ENCODE results near the gene DYNLT4. TPM values are rescaled to one million over a fixed set of nuclear protein-coding genes. Genes with fewer than 3 reads are reported as not detected.

Gene DYNLT4
- total RNA-seq, 6 experiments from 2014 or later: 0.26 TPM; not detected in 5

DNA sequence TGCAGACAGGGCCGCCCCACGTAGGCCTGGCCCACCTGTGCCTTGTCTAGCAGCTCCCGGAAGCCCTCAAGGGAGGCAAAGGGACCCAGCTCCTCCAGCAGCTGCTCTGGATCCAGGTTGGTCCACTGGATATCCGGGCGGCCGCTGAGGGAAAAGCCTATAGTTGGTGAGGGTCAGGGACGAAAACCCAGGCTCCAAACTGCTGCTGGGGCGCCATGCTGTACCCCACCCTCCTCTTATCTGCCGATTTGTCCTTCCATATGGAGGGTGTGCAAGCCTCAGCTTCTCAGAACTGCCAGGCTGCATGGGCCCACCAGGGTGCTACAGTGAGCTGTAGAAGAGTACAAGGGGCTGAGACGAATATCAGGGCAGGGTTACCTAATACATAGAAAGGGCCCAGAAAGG is 23.8 kb upstream of the DYNLT4 start:
- TF ChIP-seq CTCF (IDR thresholded peaks at IDR 0.05) (no peak), POLR2A (IDR thresholded peaks at IDR 0.05) (no peak)
- Histone ChIP-seq H3K36me3 (no peaks in the 10 kb centered on the region), H3K4me3 (no peak overlapping the region), H3K27me3 (no peaks in the 10 kb centered on the region), H3K9me3 (no peaks in the 10 kb centered on the region), H3K27ac (no peak overlapping the region), H3K4me1 (no peaks in the 10 kb centered on the region)
- intact Hi-C loops (cut with DNase I): loop anchor here in 1 of 2 donors (10.0 kb wide), 1 partner anchor 46 kb away; the partner anchor contains the start of gene BEST4
- ATAC-seq (no peak), DNase-seq (peak in 1 of 3 donors; percentile 44)
- 71% methylated on average over 3 of the region's 10 CpGs for WGBS (ENCODE audit: insufficient coverage, low coverage, low lambda C conversion rate, missing lambda C conversion rate)

DNA sequence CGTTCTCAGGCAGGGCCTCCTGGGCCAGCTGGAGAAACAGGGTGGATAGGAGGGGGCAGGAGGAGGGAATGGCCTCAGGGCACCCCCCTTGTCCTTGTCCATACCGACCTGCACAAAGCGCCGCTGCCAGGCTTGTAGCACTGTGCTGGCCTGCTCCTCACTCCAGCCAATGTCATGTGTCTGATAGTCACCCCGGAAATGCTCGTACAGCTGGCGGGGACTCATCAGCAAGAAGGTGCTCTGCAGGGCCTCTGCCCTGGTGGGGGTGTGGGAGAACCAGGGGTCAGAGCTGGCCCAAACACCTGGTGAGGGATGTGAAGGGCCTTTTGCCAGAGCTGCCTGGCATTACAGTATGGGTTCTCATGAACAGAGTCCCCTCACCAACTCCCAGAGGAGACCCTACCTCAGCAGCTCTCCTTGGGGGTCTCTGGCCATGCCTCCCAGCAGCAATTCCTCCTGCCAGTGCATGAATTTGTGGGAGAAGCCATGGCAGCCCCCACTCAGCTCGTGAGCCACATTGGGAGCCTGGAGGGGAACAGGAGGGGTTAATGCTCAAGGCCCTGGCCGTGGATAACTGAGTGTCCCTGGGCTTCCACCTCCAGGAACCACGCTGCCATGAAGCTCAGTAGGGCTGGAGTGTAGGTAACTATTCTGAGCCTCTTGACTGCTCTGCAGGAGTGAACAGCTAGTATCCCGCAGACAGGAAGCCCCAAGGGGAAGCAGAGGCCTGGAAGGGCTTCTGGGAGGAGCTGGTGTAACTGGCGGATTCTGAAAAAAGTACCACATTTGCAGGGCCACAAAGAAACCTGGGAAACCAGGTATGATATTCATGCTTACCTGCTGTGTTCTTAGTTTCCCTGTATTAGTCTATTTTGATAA is 22.6 kb upstream of the DYNLT4 start:
- no peak overlapping the region for H3K4me3 ChIP-seq
- H3K9me3 ChIP-seq: no peaks in the 10 kb centered on the region
- 70% methylated on average over 3 of the region's 12 CpGs for whole genome bisulfite sequencing (ENCODE audit: insufficient coverage, low coverage, low lambda C conversion rate, missing lambda C conversion rate)
- DNase-seq (peak in 1 of 3 donors; percentile 39), ATAC-seq (no peak)
- no peaks in the 10 kb centered on the region for H3K36me3 ChIP-seq
- H3K27me3 ChIP-seq: no peaks in the 10 kb centered on the region
- TF ChIP-seq CTCF (IDR thresholded peaks at IDR 0.05) (no peak), POLR2A (IDR thresholded peaks at IDR 0.05) (no peak)
- intact Hi-C loops (cut with DNase I): loop anchor here (5.0 to 10.0 kb wide), 2 partner anchors 37 to 45 kb away; partner anchors contain the start of gene BEST4 (in 1 of the 2)
- no peaks in the 10 kb centered on the region for H3K4me1 ChIP-seq
- H3K27ac ChIP-seq: no peak overlapping the region

DNA sequence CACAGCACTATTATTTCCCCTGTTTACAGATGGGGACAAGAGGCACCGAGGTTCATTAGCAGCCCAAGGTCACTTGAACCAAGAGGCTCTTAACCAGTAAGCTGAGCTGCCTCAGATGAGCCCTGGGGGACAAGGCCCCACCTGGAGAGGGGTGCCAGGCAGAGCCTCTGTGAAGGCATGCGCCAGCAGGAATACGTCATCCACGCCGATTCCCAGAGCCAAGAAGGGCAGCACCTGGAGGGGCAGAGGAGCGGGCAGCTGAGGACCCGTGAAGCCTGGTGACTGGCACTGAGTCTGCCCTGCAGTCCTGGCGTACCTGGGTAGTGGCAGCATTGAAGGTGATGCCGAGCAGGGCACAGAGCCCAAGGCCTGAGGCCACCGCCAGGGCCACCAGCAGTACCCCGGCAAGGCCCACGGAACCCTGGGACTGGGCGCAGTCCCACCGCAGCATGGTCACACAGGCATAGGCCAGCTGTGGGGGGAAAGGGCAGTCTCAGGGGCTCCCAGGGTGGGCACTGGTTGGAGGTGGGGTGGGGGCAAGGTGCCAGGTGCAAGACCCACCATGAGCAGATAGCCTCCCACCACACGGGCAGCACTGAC is 21.8 kb upstream of the DYNLT4 start:
- Histone ChIP-seq H3K36me3 (no peaks in the 10 kb centered on the region), H3K9me3 (no peaks in the 10 kb centered on the region), H3K27ac (no peak overlapping the region), H3K27me3 (no peaks in the 10 kb centered on the region), H3K4me3 (no peak overlapping the region), H3K4me1 (no peaks in the 10 kb centered on the region)
- TF ChIP-seq POLR2A (IDR thresholded peaks at IDR 0.05): no peak
- no peak for TF ChIP-seq CTCF (IDR thresholded peaks at IDR 0.05)
- no peak for ATAC-seq
- WGBS (ENCODE audit: insufficient coverage, low coverage, low lambda C conversion rate, missing lambda C conversion rate): no CpG with 5 or more reads among the region's 15 CpGs
- peak in 1 of 3 donors; percentile 45 for DNase-seq
- intact Hi-C loops (cut with DNase I): loop anchor here in 1 of 2 donors (5.0 kb wide), 1 partner anchor 37 kb away; no protein-coding TSS in a partner anchor

DNA sequence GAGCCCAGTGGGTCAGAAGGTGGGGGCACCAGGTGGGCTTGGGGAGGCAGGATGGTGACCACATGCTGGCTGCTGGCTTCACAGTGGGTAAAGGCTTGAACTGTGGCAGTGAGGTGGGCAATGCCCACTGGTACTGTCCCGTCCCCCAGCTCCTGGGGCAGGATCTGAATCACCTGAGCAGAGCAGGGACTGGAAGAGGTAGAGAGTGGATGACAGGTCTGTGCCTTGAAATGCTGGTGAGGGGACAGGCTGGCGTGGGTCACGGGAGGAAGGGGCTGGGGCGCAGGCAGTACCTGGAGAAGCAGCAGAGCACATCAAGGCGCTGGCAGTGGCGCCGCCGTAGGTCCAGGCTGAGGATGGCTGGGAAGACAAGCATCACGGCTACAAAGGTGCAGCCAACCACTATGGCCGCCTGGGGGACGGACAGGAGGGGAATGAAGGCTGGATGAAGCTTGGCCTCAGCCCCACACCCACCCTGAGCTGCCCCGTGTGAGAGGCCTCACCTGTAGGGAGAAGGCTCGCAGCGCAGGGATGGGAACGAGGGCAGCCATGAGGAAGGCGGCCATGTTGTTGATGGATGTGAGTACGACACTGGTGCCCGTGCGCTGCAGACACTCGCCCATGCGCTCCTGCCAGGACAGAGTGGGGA is 21.0 kb upstream of the DYNLT4 start:
- 84% methylated on average over 7 of the region's 21 CpGs for WGBS (ENCODE audit: insufficient coverage, low coverage, low lambda C conversion rate, missing lambda C conversion rate)
- Histone ChIP-seq H3K9me3 (no peaks in the 10 kb centered on the region), H3K36me3 (no peaks in the 10 kb centered on the region), H3K4me3 (no peak overlapping the region), H3K4me1 (no peaks in the 10 kb centered on the region), H3K27ac (no peak overlapping the region), H3K27me3 (no peaks in the 10 kb centered on the region)
- TF ChIP-seq CTCF (IDR thresholded peaks at IDR 0.05) (no peak), POLR2A (IDR thresholded peaks at IDR 0.05) (no peak)
- peak in 1 of 3 donors; percentile 54 for DNase-seq
- intact Hi-C loops (cut with DNase I): loop anchor here in 1 of 2 donors (5.0 kb wide), 1 partner anchor 36 kb away; no protein-coding TSS in a partner anchor
- no peak for ATAC-seq

All from right lobe of liver (tissue), 6 donors.